T-helper 2 cell treated with Interferon-gamma antibody and Interleukin-4, amounts not matched to agents 5 μg/mL and 100 μg/mL, for 36 hours (primary cell): ENCODE measurements around the gene MIEF2.
A peak's percentile ranks its signal among the peaks of the same experiment; 100 is the strongest.
"Not testable (repeated sequence)": the region's sequence is repeated elsewhere in the genome, so short reads cannot be mapped to it uniquely, and the experiment has no call there.

Experiments used
- DNase-seq: peaks from one replicate; pipeline ENCODE4 v3.0.0; 2021; ENCODE audit warnings: low spot score
- H3K27ac Mint-ChIP-seq: one replicate; pipeline ENCODE4 v1.8.0; 2021; ENCODE audit warnings: mild to moderate bottlenecking, mixed read lengths
- H3K27me3 Mint-ChIP-seq: one replicate; pipeline ENCODE4 v1.8.0; 2021; ENCODE audit warnings: low read depth, mixed read lengths
- H3K36me3 Mint-ChIP-seq: one replicate; pipeline ENCODE4 v1.8.0; 2021; ENCODE audit warnings: low read depth, mixed read lengths
- H3K4me1 Mint-ChIP-seq: one replicate; pipeline ENCODE4 v1.8.0; 2021; ENCODE audit warnings: low read depth, mixed read lengths
- H3K4me3 Mint-ChIP-seq: one replicate; pipeline ENCODE4 v1.8.0; 2022; ENCODE audit warnings: mild to moderate bottlenecking, moderate library complexity, mixed read lengths
- H3K9me3 Mint-ChIP-seq: one replicate; pipeline ENCODE4 v1.8.0; 2021; ENCODE audit warnings: mixed read lengths

MIEF2 gene

DNA sequence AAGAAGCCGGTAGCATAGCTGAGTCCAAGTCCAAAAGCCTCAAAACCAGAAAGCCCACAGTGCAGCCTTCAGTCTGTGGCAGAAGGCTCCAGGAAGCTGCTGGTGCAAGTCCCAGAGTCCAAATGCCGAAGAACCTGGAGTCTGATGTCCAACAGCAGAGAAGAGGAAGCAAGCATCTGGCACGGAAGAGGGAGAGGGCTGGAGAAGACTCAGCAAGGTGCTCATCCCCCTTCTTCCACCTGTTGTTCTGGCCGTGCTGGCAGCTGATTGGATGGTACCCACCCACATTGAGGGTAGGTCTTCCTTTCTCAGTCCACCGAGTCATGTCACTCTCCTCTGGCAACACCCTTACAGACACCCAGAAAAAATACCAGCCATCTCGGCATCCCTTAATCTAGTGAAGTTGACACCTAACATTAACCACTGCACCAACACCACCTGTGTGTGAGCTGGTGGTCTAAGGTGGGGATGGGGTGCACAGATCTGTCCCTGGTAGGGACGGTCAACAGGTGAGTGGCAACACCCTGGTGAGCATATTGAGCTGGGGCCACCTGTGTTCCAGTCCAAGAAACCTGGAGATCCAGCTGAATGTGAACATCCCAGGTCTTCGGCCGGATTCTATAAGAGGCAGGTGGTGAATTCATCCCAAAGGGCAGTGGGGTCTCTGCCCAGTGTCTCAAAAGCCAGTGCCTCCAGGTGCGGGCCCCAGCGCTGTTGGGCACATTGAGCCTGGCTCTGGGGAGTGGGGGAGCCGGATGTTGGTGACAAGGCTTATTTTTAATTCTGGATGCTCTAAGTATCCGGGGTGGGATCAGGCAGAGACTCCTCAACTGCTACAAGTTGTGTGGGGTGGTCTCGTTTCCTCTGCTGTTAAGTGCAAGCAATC is 9.8 kb downstream of the MIEF2 start:
- H3K9me3 Mint-ChIP-seq: no peaks in the 10 kb centered on the region
- no peaks in the 10 kb centered on the region for H3K27me3 Mint-ChIP-seq
- no peak overlapping the region for H3K27ac Mint-ChIP-seq
- DNase-seq: no peak
- peaks cover 12% of the 10 kb centered on the region for H3K36me3 Mint-ChIP-seq
- H3K4me3 Mint-ChIP-seq: no peak overlapping the region
- H3K4me1 Mint-ChIP-seq: peaks cover 3% of the 10 kb centered on the region

DNA sequence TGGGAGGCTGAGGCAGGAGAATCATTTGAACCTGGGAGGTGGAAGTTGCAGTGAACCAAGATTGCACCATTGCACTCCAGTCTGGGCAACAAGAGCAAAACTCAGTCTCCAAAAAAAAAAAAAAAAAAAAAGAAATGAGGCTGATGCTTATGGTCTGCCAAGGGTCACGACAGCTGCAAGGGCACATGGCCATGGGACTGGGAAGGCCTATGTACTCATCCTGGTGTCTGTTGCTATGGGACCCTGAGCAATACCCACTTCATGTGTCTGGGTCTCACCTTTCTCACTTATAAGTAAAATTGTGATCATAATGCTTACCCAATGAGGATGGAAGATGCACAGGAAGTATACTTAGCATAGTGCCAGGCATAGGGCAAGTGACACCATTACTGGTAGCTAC is 16.6 kb downstream of the MIEF2 start:
- Mint-ChIP-seq H3K27me3 (no peaks in the 10 kb centered on the region), H3K4me3 (no peak overlapping the region), H3K9me3 (no peaks in the 10 kb centered on the region), H3K4me1 (no peaks in the 10 kb centered on the region), H3K27ac (no peak overlapping the region), H3K36me3 (peaks cover 45% of the 10 kb centered on the region)
- no peak for DNase-seq

DNA sequence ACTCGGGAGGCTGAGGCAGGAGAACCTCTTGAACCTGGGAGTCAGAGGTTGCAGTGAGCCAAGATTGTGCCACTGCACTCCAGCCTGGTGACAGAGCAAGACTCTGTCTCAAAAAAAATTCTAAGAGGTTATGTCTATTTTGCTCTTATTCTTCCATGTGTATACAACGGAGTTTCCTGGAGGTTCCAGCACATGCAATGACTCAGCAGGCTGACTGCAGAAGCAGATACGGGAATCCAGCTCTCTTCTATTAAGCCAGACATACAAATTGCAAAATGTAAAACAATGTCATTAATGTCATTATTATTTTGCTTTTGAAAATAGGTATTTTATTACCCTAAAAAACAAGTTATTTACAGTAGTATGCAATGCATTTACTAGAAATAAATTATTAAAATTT is 18.4 kb downstream of the MIEF2 start:
- Mint-ChIP-seq H3K4me3 (no peak overlapping the region), H3K27ac (no peak overlapping the region), H3K36me3 (peaks cover 48% of the 10 kb centered on the region), H3K4me1 (no peaks in the 10 kb centered on the region), H3K27me3 (no peaks in the 10 kb centered on the region), H3K9me3 (no peaks in the 10 kb centered on the region)
- DNase-seq: no peak

DNA sequence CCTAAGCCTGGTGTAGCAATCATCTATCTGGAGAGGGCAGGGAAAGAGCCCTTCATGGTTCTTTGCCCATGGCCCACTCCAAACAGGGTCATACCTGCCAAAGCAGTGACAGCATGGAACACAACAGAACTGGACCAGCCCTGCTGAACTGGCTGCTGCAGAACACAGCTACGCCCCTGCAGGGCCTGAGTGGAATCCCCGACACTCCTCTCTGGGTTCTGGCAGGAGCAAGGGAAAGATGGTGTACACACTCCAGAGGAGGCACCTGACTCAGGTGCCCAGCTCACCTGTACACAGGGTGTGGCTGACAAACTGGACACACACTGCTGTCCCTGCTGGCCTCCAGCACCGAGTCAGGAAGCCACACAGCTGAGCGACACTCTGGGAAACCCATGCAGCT is 19.8 kb downstream of the MIEF2 start:
- H3K36me3 Mint-ChIP-seq: peaks cover 57% of the 10 kb centered on the region
- no peaks in the 10 kb centered on the region for H3K27me3 Mint-ChIP-seq
- no peaks in the 10 kb centered on the region for H3K9me3 Mint-ChIP-seq
- no peak for DNase-seq
- H3K4me3 Mint-ChIP-seq: no peak overlapping the region
- H3K27ac Mint-ChIP-seq: no peak overlapping the region
- peaks cover 2% of the 10 kb centered on the region for H3K4me1 Mint-ChIP-seq

DNA sequence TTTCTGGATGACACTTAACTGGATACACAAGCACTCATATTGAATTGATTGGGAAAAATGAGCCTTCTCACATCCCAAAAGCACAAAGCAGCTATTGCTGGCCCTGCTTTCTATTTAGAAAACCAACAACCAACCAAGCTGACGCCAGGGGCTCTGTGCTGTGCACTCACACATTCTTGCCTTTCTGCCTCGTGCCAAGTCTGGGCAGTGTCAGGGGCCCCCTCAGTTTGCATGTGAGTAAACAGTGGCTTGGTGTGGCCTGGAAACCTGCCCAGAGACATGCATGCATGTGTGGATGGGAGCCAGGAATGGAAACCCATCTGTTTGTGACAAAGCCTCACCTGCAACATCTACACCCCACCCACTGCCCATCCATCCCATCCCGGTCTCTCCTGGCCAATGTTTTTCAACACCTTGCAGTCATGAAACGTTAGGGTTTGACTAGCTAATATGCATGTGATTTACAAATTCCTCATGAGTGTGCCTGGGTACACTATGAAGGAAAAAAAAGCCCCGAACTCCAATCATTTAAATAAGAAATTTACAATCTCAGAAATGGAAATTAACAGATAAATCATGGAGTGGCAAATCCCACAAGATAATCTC is 20.4 kb downstream of the MIEF2 start:
- Mint-ChIP-seq H3K27me3 (no peaks in the 10 kb centered on the region), H3K36me3 (peaks cover 63% of the 10 kb centered on the region), H3K27ac (no peak overlapping the region), H3K4me3 (no peak overlapping the region), H3K4me1 (peaks cover 2% of the 10 kb centered on the region), H3K9me3 (no peaks in the 10 kb centered on the region)
- no peak for DNase-seq

DNA sequence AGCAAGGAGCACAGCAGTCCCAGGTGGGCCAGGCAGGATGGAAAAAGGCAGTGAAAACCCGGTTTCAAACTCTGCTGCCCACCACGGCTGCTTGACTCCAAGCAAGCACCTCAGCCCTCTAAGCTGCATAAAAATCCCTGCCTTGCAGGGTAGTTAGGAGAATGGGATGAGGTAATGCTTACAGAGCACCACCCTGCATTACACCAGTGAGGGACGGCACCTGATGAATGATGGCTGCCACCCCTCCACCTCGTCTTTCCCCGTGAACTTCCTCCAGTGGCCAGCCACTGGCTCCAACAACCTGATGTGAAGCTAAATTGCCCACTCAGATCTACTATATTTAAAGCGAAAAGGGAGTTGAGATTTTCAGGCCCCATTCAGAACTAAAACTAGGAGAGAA is 21.3 kb downstream of the MIEF2 start:
- peaks cover 62% of the 10 kb centered on the region for H3K36me3 Mint-ChIP-seq
- H3K4me3 Mint-ChIP-seq: no peak overlapping the region
- no peaks in the 10 kb centered on the region for H3K9me3 Mint-ChIP-seq
- no peak overlapping the region for H3K27ac Mint-ChIP-seq
- H3K4me1 Mint-ChIP-seq: peaks cover 2% of the 10 kb centered on the region
- no peaks in the 10 kb centered on the region for H3K27me3 Mint-ChIP-seq
- no peak for DNase-seq

DNA sequence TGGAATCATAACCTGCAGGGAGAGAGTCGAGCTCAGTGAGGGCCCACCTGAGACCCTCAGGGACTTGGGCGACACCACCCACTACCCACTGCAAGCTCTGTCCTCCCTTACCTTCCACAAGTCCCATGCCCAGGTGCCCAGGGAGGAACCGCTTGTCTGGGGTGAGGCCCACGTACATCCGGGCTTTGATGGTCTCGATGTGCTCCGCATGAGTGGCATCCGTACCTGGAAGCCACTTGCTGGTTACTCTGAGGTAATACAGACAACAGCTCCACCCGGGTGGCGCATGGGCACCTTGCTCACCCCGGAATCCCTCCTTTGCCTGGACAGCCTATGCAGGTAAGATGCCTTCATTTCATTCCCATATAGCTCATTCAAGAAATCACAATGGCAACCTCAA is 24.8 kb downstream of the MIEF2 start:
- Mint-ChIP-seq H3K4me1 (peaks cover 2% of the 10 kb centered on the region), H3K27me3 (no peaks in the 10 kb centered on the region), H3K36me3 (peaks cover 68% of the 10 kb centered on the region), H3K9me3 (no peaks in the 10 kb centered on the region), H3K27ac (no peak overlapping the region), H3K4me3 (no peak overlapping the region)
- DNase-seq: no peak

DNA sequence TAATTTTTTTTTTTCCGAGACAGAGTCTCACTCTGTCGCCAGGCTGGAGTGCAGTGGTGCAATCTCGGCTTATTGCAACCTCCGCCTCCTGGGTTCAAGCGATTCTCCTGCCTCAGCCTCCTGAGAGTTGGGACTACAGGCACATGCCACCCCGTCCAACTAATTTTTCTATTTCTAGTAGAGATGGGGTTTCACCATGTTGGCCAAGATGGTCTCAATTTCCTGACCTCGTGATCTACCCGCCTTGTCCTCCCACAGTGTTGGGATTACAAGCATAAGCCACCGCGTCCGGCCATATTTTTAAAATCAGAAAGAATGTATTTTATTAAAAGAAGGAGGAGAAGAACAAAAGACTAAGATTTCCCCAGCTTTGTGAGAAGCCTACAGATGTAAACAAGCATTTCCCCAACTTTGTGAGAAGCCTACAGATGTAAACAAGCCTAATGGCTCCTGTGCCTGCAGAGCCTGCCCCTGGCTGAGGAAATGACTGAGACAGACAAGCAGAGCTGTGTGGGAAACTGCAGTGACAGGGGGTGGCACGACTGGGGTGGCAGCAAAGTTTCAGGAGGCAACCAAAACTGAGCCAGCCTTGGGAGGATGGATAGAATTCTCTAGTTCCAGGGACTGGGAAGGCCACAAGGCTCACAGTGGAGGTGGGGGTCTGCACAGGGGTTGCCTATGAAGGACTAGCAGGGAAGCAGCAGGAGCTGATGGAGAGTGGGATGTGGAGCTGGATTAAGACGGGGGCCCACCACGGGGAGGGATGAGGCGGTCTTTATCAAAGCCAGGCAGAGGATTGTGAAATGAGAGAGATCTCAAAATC is 31.5 kb downstream of the MIEF2 start:
- H3K4me3 Mint-ChIP-seq: no peak overlapping the region
- H3K27me3 Mint-ChIP-seq: no peaks in the 10 kb centered on the region
- no peaks in the 10 kb centered on the region for H3K9me3 Mint-ChIP-seq
- no peak for DNase-seq
- no peaks in the 10 kb centered on the region for H3K4me1 Mint-ChIP-seq
- peaks cover 47% of the 10 kb centered on the region for H3K36me3 Mint-ChIP-seq
- H3K27ac Mint-ChIP-seq: no peak overlapping the region

DNA sequence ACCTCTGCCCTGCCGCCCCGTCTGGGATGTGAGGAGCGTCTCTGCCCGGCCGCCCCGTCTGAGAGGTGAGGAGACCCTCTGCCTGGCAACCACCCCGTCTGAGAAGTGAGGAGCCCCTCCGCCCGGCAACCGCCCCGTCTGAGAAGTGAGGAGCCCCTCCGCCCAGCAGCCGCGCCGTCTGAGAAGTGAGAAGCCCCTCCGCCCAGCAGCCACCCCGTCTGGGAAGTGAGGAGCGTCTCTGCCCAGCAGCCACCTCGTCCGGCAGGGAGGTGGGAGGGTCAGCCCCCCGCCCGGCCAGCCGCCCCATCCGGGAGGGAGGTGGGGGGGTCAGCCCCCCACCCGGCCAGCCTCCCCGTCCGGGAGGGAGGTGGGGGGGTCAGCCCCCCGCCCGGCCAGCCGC is 37.6 kb downstream of the MIEF2 start:
- H3K4me1 Mint-ChIP-seq, H3K27me3 Mint-ChIP-seq: not testable (repeated sequence)
- H3K36me3 Mint-ChIP-seq: peaks cover 42% of the 10 kb centered on the region

DNA sequence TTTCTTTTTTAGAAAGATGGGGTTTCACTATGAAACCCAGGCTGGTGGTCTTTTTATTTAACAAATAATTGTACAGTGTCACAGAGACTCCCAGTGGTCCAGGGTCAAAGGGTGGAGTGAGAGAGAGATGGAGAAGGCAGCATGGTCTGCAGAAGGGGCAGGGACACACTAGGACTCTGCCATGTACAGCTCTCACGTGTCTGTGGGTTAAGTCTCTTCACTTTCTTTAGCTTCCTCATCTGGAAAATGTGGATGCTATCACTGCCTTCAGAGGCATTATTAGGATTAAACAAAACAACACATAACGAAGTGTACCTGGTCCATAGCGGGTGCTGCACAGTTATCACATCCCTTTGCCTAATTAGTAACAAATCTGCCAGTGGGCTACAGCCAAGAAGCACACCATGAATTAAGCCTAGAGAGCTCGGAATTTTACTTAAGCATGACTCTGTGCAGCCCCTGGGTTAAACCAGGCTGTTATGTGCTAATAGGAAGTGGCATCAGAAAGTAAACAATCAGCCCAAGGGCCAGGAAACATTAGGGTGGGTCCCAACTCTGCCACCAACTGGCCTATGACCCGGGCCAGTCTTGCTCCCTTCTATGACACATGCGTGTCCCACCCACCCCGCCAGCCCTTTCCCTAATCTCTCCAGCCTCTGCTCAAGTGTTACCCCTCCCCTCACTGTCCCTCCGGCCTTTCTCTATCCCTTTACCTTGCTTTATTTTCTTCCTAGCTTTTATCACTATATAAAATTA is 40.4 kb downstream of the MIEF2 start:
- Mint-ChIP-seq H3K9me3 (no peaks in the 10 kb centered on the region), H3K4me3 (no peak overlapping the region), H3K27me3 (no peaks in the 10 kb centered on the region), H3K4me1 (peaks cover 2% of the 10 kb centered on the region), H3K27ac (peak overlapping the region; percentile 31), H3K36me3 (peaks cover 49% of the 10 kb centered on the region)
- DNase-seq: no peak

More for the DNA sequence above, 37.6 kb downstream of the MIEF2 start:
- DNase-seq, H3K9me3 Mint-ChIP-seq, H3K4me3 Mint-ChIP-seq, H3K27ac Mint-ChIP-seq: not testable (repeated sequence)

DNA sequence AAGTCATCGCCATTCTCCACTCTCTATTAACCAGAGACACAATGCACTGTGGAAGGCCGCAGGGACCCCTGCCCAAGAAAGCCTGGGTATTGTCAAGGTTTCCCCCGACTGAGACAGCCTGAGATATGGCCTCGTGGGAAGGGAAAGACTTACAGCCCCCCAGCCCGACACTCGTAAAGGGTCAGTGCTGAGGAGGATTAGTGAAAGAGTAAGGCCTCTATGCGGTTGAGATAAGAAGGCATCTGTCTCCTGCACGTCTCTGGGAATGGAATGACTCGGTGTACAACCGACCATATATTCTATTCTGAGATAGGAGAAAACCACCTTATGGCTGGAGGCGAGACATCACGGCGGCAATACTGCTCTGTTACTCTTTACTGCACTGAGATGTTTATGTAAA is 42.7 kb downstream of the MIEF2 start:
- H3K27me3 Mint-ChIP-seq, H3K4me1 Mint-ChIP-seq, H3K9me3 Mint-ChIP-seq, H3K4me3 Mint-ChIP-seq, DNase-seq, H3K27ac Mint-ChIP-seq: not testable (repeated sequence)
- H3K36me3 Mint-ChIP-seq: peaks cover 48% of the 10 kb centered on the region

DNA sequence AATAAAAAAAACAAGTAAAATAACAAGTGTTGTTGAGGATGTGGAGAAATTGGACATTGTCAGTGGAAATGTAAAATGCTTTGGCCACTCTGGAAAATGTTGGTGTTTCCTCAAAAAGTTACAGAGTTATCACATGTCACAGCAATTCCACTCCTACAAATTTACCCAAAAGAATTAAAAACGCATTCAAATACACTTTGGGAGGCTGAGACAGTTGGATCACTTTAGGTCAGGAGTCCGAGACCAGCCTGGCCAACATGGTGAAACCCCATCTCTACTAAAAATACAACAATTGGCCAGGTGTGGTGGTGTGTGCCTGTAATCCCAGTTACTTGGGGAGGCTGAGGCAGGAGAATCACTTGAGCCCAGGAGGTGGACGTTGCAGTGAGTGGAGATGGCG is 48.7 kb downstream of the MIEF2 start:
- DNase-seq: no peak
- Mint-ChIP-seq H3K36me3 (peaks cover 45% of the 10 kb centered on the region), H3K27me3 (no peaks in the 10 kb centered on the region), H3K4me1 (peaks cover 28% of the 10 kb centered on the region), H3K9me3 (no peaks in the 10 kb centered on the region), H3K27ac (no peak overlapping the region), H3K4me3 (no peak overlapping the region)

DNA sequence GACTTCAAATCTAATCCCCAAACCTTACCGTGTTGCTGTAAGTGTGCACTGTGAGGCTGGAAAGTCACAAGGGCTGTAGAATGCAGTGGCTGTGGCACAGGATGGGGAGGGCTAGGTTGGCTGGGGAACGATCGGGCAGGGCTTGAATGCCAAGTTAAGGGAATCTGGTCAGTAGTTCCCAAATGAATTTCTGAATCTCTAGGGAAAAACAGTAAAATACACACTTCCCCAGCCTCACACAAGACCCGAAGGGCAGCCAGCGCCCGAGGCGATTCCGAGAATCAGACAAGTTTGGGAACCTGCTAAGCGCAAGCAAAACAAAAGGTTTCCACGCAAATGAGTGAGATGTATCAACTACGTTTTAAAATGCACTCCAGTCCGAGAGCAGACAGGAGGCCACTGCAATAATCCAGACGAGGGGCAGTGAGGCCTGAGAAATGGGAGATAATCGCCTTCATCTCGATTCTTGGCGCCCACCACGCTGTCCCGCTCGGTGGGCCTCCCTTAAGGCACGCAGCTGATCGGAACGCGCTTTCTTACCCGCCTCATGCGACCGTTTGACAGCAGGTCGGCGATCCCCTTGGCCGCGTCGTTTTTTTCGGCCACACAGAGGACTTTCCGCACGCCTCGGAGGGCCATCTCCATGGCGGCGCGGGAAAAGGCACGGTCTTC is 53.7 kb downstream of the MIEF2 start:
- Mint-ChIP-seq H3K4me3 (peak overlapping the region; percentile 95), H3K9me3 (no peaks in the 10 kb centered on the region)

More for the DNA sequence above, 53.7 kb downstream of the MIEF2 start:
- Mint-ChIP-seq H3K36me3 (peaks cover 47% of the 10 kb centered on the region), H3K4me1 (peaks cover 54% of the 10 kb centered on the region), H3K27me3 (no peaks in the 10 kb centered on the region), H3K27ac (peak overlapping the region; percentile 99)
- DNase-seq: no peak
